Ishikawa (cell line): ENCODE measurements around the gene ILDR2.

Experiments
- CEBPB ChIP-seq: IDR thresholded peaks from 2 replicates; pipeline ENCODE4 v1.6.1; 2012
- CREB1 ChIP-seq: IDR thresholded peaks from 2 replicates; pipeline ENCODE4 v1.6.1; 2012; ENCODE audit warnings: low read depth
- EGR1 ChIP-seq: IDR thresholded peaks from 2 replicates; pipeline ENCODE4 v1.6.1; 2012
- EP300 ChIP-seq: IDR thresholded peaks from 2 replicates; pipeline ENCODE4 v1.6.1; 2012; ENCODE audit warnings: borderline replicate concordance
- FOXM1 ChIP-seq: IDR thresholded peaks from 2 replicates; pipeline ENCODE4 v1.6.1; 2012; ENCODE audit warnings: low read depth, borderline replicate concordance
- MAX ChIP-seq: IDR thresholded peaks from 2 replicates; pipeline ENCODE4 v1.6.1; 2012
- NFIC ChIP-seq: IDR thresholded peaks from 2 replicates; pipeline ENCODE4 v1.6.1; 2012
- RAD21 ChIP-seq: IDR thresholded peaks from 2 replicates; pipeline ENCODE4 v1.6.1; 2012; ENCODE audit warnings: low read depth
- REST ChIP-seq: IDR thresholded peaks from 2 replicates; pipeline ENCODE4 v1.6.1; 2012; ENCODE audit warnings: low read depth, mild to moderate bottlenecking
- TAF1 ChIP-seq: IDR thresholded peaks from 2 replicates; pipeline ENCODE4 v1.6.1; 2012; ENCODE audit warnings: low read depth, mild to moderate bottlenecking
- TCF12 ChIP-seq: IDR thresholded peaks from 2 replicates; pipeline ENCODE4 v1.6.1; 2012; ENCODE audit warnings: low read depth
- TEAD4 ChIP-seq: IDR thresholded peaks from 2 replicates; pipeline ENCODE4 v1.6.1; 2012
- USF1 ChIP-seq: IDR thresholded peaks from 2 replicates; pipeline ENCODE4 v1.6.1; 2012
- YY1 ChIP-seq: IDR thresholded peaks from 2 replicates; pipeline ENCODE4 v1.6.1; 2012; ENCODE audit warnings: low read depth
- ZBTB7A ChIP-seq: IDR thresholded peaks from 2 replicates; pipeline ENCODE4 v1.6.1; 2012; ENCODE audit warnings: low read depth

Gene ILDR2

GRCh38 chr1:166980383-166980782 lies 5.0 kb upstream of the ILDR2 start:
- TF ChIP-seq CEBPB = no peak
- TF ChIP-seq EGR1 = no peak
- no peak for TF ChIP-seq NFIC
- TF ChIP-seq YY1 = no peak

- TF ChIP-seq CREB1 (no peak), ZBTB7A (no peak), MAX (no peak), YY1 (no peak), EP300 (no peak)
Observed at GRCh38 chr1:166978821-166979220, 3.5 kb upstream of the ILDR2 start.

GRCh38 chr1:166977951-166978350 lies 2.6 kb upstream of the ILDR2 start:
- no peak for TF ChIP-seq REST
- TF ChIP-seq USF1 = no peak
- TF ChIP-seq FOXM1 = no peak
- TF ChIP-seq YY1 = no peak
- TF ChIP-seq EGR1 = no peak
- no peak for TF ChIP-seq TCF12
- no peak for TF ChIP-seq NFIC
- no peak for TF ChIP-seq CREB1
- no peak for TF ChIP-seq CEBPB
- no peak for TF ChIP-seq EP300
- TF ChIP-seq TEAD4 = no peak
- TF ChIP-seq RAD21 = no peak
- no peak for TF ChIP-seq TAF1
- no peak for TF ChIP-seq MAX
- TF ChIP-seq ZBTB7A = no peak

GRCh38 chr1:166974647-166975345 lies 544 bp downstream of the ILDR2 start:
- TF ChIP-seq EGR1 (no peak), TCF12 (no peak), FOXM1 (no peak), ZBTB7A (no peak), CEBPB (no peak), CREB1 (no peak), EP300 (no peak), YY1 (no peak)

GRCh38 chr1:166972826-166973225 lies 2.5 kb downstream of the ILDR2 start:
- TF ChIP-seq REST (no peak), EGR1 (no peak), NFIC (no peak), CEBPB (no peak), TCF12 (no peak), YY1 (no peak), TEAD4 (no peak), RAD21 (no peak), ZBTB7A (no peak), FOXM1 (no peak), MAX (no peak), EP300 (no peak), USF1 (no peak), CREB1 (no peak)

GRCh38 chr1:166972193-166972592 lies 3.1 kb downstream of the ILDR2 start:
- no peak for TF ChIP-seq RAD21
- TF ChIP-seq FOXM1 = no peak
- TF ChIP-seq REST = no peak
- TF ChIP-seq EP300 = no peak
- no peak for TF ChIP-seq MAX
- no peak for TF ChIP-seq TCF12
- TF ChIP-seq USF1 = no peak
- no peak for TF ChIP-seq EGR1
- TF ChIP-seq CREB1 = no peak
- TF ChIP-seq NFIC = no peak
- no peak for TF ChIP-seq CEBPB
- no peak for TF ChIP-seq TAF1
- TF ChIP-seq YY1 = no peak
- TF ChIP-seq ZBTB7A = no peak
- no peak for TF ChIP-seq TEAD4
